HEK293 (cell line): Measurements from ENCODE around the gene PLAC8L1.

Experiments
- OSR2 ChIP-seq: fragments of 450-650 bp; formaldehyde crosslinking; IDR thresholded peaks from 2 replicates; pipeline ENCODE4 v1.5.1; 2016; ENCODE audit warnings: missing biosample characterization, missing genetic modification characterization
- PRDM10 ChIP-seq: fragments of 450-650 bp; formaldehyde crosslinking; IDR thresholded peaks from 2 replicates; pipeline ENCODE4 v1.5.1; 2016; ENCODE audit warnings: missing biosample characterization, missing genetic modification characterization
- WT1 ChIP-seq: fragments of 450-650 bp; formaldehyde crosslinking; IDR thresholded peaks from 2 replicates; pipeline ENCODE4 v1.5.1; 2016; ENCODE audit warnings: missing biosample characterization, missing genetic modification characterization
- YY1 ChIP-seq: fragments of 450-650 bp; formaldehyde crosslinking; IDR thresholded peaks from 2 replicates; pipeline ENCODE4 v1.5.1; 2018; ENCODE audit warnings: missing biosample characterization, missing genetic modification characterization
- ZBTB17 ChIP-seq: fragments of 450-650 bp; formaldehyde crosslinking; IDR thresholded peaks from 2 replicates; pipeline ENCODE4 v1.5.1; 2016; ENCODE audit warnings: missing biosample characterization, missing genetic modification characterization
- ZBTB6 ChIP-seq: fragments of 450-650 bp; formaldehyde crosslinking; IDR thresholded peaks from 2 replicates; pipeline ENCODE4 v1.5.1; 2017; ENCODE audit warnings: missing biosample characterization, missing genetic modification characterization
- ZFHX2 ChIP-seq: fragments of 450-650 bp; formaldehyde crosslinking; conservative IDR thresholded peaks from 2 replicates; pipeline ENCODE4 v1.5.1; 2016; ENCODE audit warnings: missing biosample characterization, missing genetic modification characterization
- ZIC2 ChIP-seq: fragments of 450-650 bp; formaldehyde crosslinking; IDR thresholded peaks from 2 replicates; pipeline ENCODE4 v1.5.1; 2016; ENCODE audit warnings: missing biosample characterization, missing genetic modification characterization
- ZNF140 ChIP-seq: fragments of 450-650 bp; formaldehyde crosslinking; IDR thresholded peaks from 2 replicates; pipeline ENCODE4 v1.5.1; 2016; ENCODE audit warnings: missing biosample characterization, missing genetic modification characterization
- ZNF148 ChIP-seq: fragments of 450-650 bp; formaldehyde crosslinking; IDR thresholded peaks from 2 replicates; pipeline ENCODE4 v1.5.0; 2017; ENCODE audit warnings: missing biosample characterization, missing genetic modification characterization, borderline replicate concordance
- ZNF174 ChIP-seq: fragments of 450-650 bp; formaldehyde crosslinking; IDR thresholded peaks from 2 replicates; pipeline ENCODE4 v1.5.0; 2017; ENCODE audit warnings: missing biosample characterization, mild to moderate bottlenecking, missing genetic modification characterization
- ZNF221 ChIP-seq: fragments of 450-650 bp; formaldehyde crosslinking; IDR thresholded peaks from 2 replicates; pipeline ENCODE4 v1.5.1; 2017; ENCODE audit warnings: missing biosample characterization, missing genetic modification characterization, borderline replicate concordance
- ZNF366 ChIP-seq: fragments of 450-650 bp; formaldehyde crosslinking; conservative IDR thresholded peaks from 2 replicates; pipeline ENCODE4 v1.5.1; 2016; ENCODE audit warnings: missing biosample characterization, missing genetic modification characterization
- ZNF560 ChIP-seq: fragments of 450-650 bp; formaldehyde crosslinking; IDR thresholded peaks from 2 replicates; pipeline ENCODE4 v1.5.1; 2017; ENCODE audit warnings: missing biosample characterization, missing genetic modification characterization, borderline replicate concordance
- ZNF654 ChIP-seq: fragments of 450-650 bp; formaldehyde crosslinking; IDR thresholded peaks from 2 replicates; pipeline ENCODE4 v1.5.1; 2016; ENCODE audit warnings: low read depth, missing biosample characterization, missing genetic modification characterization
- ZNF785 ChIP-seq: fragments of 450-650 bp; formaldehyde crosslinking; IDR thresholded peaks from 2 replicates; pipeline ENCODE4 v1.5.1; 2016; ENCODE audit warnings: missing biosample characterization, missing genetic modification characterization
- ZNF843 ChIP-seq: fragments of 450-650 bp; formaldehyde crosslinking; IDR thresholded peaks from 2 replicates; pipeline ENCODE4 v1.5.1; 2016; ENCODE audit warnings: missing biosample characterization, missing genetic modification characterization
- TF ChIP-seq, protein P1 (sequence below): fragments of 450-650 bp; formaldehyde crosslinking; IDR thresholded peaks from 2 replicates; pipeline ENCODE4 v1.5.1; 2016; ENCODE audit warnings: missing biosample characterization, missing genetic modification characterization, borderline replicate concordance
- TF ChIP-seq, protein P2 (sequence below): IDR thresholded peaks from 2 replicates; pipeline ENCODE4 v1.6.1; 2011; ENCODE audit warnings: mild to moderate bottlenecking, low read depth, low read length, borderline replicate concordance
- TF ChIP-seq, protein P3 (sequence below): fragments of 450-650 bp; formaldehyde crosslinking; conservative IDR thresholded peaks from 2 replicates; pipeline ENCODE4 v1.5.1; 2016; ENCODE audit warnings: low read depth, missing biosample characterization, missing genetic modification characterization

Gene PLAC8L1

GRCh38 chr5:146137967-146138403 lies 32.6 kb upstream of the PLAC8L1 start (continued):
- TF ChIP-seq, protein P1, sequence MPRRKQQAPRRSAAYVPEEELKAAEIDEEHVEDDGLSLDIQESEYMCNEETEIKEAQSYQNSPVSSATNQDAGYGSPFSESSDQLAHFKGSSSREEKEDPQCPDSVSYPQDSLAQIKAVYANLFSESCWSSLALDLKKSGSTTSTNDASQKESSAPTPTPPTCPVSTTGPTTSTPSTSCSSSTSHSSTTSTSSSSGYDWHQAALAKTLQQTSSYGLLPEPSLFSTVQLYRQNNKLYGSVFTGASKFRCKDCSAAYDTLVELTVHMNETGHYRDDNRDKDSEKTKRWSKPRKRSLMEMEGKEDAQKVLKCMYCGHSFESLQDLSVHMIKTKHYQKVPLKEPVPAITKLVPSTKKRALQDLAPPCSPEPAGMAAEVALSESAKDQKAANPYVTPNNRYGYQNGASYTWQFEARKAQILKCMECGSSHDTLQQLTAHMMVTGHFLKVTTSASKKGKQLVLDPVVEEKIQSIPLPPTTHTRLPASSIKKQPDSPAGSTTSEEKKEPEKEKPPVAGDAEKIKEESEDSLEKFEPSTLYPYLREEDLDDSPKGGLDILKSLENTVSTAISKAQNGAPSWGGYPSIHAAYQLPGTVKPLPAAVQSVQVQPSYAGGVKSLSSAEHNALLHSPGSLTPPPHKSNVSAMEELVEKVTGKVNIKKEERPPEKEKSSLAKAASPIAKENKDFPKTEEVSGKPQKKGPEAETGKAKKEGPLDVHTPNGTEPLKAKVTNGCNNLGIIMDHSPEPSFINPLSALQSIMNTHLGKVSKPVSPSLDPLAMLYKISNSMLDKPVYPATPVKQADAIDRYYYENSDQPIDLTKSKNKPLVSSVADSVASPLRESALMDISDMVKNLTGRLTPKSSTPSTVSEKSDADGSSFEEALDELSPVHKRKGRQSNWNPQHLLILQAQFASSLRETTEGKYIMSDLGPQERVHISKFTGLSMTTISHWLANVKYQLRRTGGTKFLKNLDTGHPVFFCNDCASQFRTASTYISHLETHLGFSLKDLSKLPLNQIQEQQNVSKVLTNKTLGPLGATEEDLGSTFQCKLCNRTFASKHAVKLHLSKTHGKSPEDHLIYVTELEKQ (tag by site-specific recombination) = no peak
- TF ChIP-seq ZNF140 (no peak), ZNF560 (no peak), PRDM10 (peak; percentile 88), ZNF174 (no peak), ZNF148 (no peak), OSR2 (tag by site-specific recombination) (0 out of 2 replicates have a peak, but pooled peaks have one; percentile 29), ZNF654 (no peak), YY1 (tag by site-specific recombination) (no peak), ZNF785 (no peak), ZNF843 (tag by site-specific recombination) (no peak), ZFHX2 (tag by site-specific recombination) (no peak), ZBTB6 (tag by site-specific recombination) (no peak), ZIC2 (tag by site-specific recombination) (no peak), WT1 (tag by site-specific recombination) (no peak), ZBTB17 (no peak), ZNF366 (tag by site-specific recombination) (no peak), ZNF221 (tag by site-specific recombination) (no peak)
- TF ChIP-seq, protein P2, sequence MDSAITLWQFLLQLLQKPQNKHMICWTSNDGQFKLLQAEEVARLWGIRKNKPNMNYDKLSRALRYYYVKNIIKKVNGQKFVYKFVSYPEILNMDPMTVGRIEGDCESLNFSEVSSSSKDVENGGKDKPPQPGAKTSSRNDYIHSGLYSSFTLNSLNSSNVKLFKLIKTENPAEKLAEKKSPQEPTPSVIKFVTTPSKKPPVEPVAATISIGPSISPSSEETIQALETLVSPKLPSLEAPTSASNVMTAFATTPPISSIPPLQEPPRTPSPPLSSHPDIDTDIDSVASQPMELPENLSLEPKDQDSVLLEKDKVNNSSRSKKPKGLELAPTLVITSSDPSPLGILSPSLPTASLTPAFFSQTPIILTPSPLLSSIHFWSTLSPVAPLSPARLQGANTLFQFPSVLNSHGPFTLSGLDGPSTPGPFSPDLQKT = no peak
- TF ChIP-seq, protein P3, sequence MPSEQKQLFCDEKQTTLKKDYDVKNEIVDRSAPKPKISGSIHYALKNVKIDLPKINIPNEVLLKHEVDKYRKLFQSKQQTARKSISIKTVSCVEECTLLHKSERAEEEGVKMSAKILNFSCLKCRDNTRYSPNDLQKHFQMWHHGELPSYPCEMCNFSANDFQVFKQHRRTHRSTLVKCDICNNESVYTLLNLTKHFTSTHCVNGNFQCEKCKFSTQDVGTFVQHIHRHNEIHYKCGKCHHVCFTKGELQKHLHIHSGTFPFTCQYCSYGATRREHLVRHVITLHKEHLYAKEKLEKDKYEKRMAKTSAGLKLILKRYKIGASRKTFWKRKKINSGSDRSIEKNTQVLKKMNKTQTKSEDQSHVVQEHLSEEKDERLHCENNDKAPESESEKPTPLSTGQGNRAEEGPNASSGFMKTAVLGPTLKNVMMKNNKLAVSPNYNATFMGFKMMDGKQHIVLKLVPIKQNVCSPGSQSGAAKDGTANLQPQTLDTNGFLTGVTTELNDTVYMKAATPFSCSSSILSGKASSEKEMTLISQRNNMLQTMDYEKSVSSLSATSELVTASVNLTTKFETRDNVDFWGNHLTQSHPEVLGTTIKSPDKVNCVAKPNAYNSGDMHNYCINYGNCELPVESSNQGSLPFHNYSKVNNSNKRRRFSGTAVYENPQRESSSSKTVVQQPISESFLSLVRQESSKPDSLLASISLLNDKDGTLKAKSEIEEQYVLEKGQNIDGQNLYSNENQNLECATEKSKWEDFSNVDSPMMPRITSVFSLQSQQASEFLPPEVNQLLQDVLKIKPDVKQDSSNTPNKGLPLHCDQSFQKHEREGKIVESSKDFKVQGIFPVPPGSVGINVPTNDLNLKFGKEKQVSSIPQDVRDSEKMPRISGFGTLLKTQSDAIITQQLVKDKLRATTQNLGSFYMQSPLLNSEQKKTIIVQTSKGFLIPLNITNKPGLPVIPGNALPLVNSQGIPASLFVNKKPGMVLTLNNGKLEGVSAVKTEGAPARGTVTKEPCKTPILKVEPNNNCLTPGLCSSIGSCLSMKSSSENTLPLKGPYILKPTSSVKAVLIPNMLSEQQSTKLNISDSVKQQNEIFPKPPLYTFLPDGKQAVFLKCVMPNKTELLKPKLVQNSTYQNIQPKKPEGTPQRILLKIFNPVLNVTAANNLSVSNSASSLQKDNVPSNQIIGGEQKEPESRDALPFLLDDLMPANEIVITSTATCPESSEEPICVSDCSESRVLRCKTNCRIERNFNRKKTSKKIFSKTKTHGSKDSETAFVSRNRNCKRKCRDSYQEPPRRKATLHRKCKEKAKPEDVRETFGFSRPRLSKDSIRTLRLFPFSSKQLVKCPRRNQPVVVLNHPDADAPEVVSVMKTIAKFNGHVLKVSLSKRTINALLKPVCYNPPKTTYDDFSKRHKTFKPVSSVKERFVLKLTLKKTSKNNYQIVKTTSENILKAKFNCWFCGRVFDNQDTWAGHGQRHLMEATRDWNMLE = no peak
- TF ChIP-seq, all 188 proteins: peak for 5
